SK-N-MC (cell line): ENCODE results near the gene RABIF.

Source experiments
- DNase-seq: peaks from one replicate; pipeline ENCODE4 v3.0.0-alpha.2; 2011; ENCODE audit warnings: low read depth, low spot score
- H3K27ac ChIP-seq: fragments of 200-600 bp; sonication (generic); 2 replicates; pipeline ENCODE4 v1.5.1; 2016; ENCODE audit warnings: mixed run types
- H3K36me3 ChIP-seq: fragments of 200-600 bp; sonication (generic); 2 replicates; pipeline ENCODE4 v1.6.1; 2017; ENCODE audit warnings: antibody characterized with exemption, low read length, mixed read lengths; ENCODE audit not compliant: insufficient read depth
- H3K4me3 ChIP-seq: fragments of 200-600 bp; sonication (generic); 2 replicates; pipeline ENCODE4 v1.5.1; 2016
- H3K9ac ChIP-seq: fragments of 200-600 bp; sonication (generic); 2 replicates; pipeline ENCODE4 v1.8.0; 2017; ENCODE audit warnings: mixed run types, mixed read lengths; ENCODE audit not compliant: insufficient read length
- H3K9me3 ChIP-seq: fragments of 200-600 bp; sonication (generic); 2 replicates; pipeline ENCODE4 v1.6.1; 2017; ENCODE audit warnings: low read depth, mild to moderate bottlenecking, antibody characterized with exemption, low read length, moderate library complexity, mixed read lengths
- EZH2 ChIP-seq: fragments of 200-600 bp; sonication (generic); IDR thresholded peaks from one replicate; pipeline ENCODE4 v1.6.1; 2017; ENCODE audit warnings: antibody characterized with exemption
- FOXP2 ChIP-seq: optimal IDR thresholded peaks from 2 replicates; pipeline ENCODE3; 2011; ENCODE audit warnings: mild to moderate bottlenecking, moderate library complexity; ENCODE audit not compliant: insufficient read depth; ENCODE audit errors: extremely low read length, control extremely low read depth
- POLR2AphosphoS5 ChIP-seq: IDR thresholded peaks from 2 replicates; pipeline ENCODE4 v1.6.1; 2012; ENCODE audit warnings: mild to moderate bottlenecking, low read depth, low read length, borderline replicate concordance

Gene RABIF

DNA sequence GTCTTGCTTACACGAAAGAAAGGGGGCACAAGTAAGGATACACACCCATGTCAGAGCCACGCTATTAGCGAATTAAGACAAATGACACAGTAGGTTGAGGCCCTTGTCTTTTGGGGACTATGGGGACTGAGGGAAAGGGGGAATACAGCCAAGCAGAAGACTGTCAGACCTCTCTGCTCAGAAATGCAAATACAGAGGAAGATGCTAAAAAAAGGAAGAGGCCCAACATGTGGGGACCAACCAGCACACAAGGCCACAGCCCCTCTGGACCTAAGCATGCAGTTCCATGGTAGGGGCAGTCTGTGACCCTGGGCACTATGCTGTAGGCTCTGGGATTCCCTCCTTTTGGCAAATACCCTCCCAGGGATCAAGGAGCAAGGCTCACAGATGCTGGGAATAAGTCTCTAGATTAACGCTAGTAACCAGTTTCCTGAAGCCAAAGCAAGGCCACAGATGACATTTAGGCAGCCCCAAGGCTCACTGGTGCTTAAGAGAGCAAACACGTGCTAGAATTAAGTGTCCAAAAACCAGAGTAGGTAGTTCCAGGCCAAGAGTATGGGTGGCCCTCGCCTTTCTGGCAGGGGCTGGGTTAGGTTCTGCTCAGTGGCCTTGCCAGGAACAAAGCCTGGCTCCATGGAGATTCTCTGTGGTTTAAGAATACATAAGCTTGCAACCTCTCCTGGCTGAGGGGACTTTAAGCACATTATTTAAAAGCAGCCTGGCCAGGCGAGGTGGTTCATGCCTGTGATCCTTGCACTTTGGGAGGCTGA, 38.2 kb downstream of the RABIF start:
- Histone ChIP-seq H3K9me3 (no peaks in the 10 kb centered on the region), H3K4me3 (no peak overlapping the region), H3K36me3 (no peaks in the 10 kb centered on the region), H3K9ac (no peak overlapping the region), H3K27ac (no peak overlapping the region)
- TF ChIP-seq POLR2AphosphoS5 (no peak), EZH2 (no peak)
- DNase-seq: no peak

DNA sequence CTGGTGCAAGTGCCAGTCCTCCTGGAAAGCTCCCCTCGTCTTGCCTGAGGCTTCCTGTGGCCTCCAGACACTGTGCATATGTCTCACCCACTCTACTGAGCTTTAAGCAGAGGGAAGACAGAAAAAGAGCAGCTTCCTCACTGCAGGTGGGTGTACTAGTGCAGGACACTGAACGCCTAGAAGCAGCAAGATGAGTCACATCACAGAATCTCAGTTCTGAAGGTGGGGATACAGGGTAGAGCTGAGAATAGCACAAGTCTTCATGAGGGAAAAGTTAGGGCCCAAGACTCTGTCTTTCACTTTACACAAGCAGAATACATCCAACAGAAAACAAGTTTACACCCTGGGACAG, 40.8 kb downstream of the RABIF start:
- no peak overlapping the region for H3K27ac ChIP-seq
- DNase-seq: no peak
- TF ChIP-seq FOXP2 (no peak), POLR2AphosphoS5 (no peak), EZH2 (no peak)
- H3K4me3 ChIP-seq: no peak overlapping the region
- H3K9me3 ChIP-seq: no peaks in the 10 kb centered on the region
- no peak overlapping the region for H3K9ac ChIP-seq
- no peaks in the 10 kb centered on the region for H3K36me3 ChIP-seq

DNA sequence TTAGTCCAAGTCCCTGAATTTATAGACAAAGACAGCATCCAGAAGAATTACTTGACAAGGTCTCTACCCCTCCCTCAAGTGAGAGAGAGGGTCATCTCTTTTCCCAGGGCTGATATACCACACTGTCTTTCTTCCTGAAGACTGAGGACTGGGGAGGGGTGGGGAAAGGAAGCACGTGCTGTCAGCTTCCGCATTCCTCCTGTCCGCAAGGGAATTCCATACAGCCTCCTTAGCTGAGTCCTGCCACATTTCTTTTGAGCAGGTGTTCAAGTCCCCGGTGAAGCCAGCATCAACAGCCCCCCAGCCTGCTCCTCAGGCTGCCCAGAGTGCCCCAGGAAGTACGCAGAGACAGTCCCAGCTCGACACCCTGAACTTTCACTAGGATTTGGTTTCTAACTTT, 44.0 kb downstream of the RABIF start:
- no peak overlapping the region for H3K9ac ChIP-seq
- no peak for DNase-seq
- TF ChIP-seq FOXP2 (no peak), POLR2AphosphoS5 (no peak), EZH2 (no peak)
- no peaks in the 10 kb centered on the region for H3K36me3 ChIP-seq
- no peak overlapping the region for H3K4me3 ChIP-seq
- H3K9me3 ChIP-seq: no peaks in the 10 kb centered on the region
- no peak overlapping the region for H3K27ac ChIP-seq

DNA sequence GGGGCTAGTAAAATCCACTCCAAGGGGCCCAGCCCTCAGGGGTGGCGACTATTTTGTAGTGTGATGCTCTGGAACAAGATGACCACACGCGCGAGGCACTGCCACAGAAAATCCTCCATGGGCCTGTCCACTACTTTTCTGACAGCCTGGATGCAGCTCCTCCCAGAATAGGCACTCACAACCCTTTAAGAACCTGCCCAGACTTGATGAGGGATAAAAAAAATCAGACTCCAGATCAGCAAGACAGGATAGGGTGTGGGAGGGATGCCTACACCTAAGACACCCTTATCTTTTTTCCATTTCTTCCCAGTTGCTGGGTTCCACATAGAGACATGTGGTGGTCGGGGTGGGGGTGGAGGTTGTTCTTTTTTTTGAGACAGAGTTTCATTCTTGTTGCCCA, 44.7 kb downstream of the RABIF start:
- Histone ChIP-seq H3K9me3 (no peaks in the 10 kb centered on the region), H3K9ac (no peak overlapping the region), H3K27ac (no peak overlapping the region), H3K36me3 (no peaks in the 10 kb centered on the region), H3K4me3 (no peak overlapping the region)
- TF ChIP-seq EZH2 (no peak), FOXP2 (no peak), POLR2AphosphoS5 (no peak)
- no peak for DNase-seq

DNA sequence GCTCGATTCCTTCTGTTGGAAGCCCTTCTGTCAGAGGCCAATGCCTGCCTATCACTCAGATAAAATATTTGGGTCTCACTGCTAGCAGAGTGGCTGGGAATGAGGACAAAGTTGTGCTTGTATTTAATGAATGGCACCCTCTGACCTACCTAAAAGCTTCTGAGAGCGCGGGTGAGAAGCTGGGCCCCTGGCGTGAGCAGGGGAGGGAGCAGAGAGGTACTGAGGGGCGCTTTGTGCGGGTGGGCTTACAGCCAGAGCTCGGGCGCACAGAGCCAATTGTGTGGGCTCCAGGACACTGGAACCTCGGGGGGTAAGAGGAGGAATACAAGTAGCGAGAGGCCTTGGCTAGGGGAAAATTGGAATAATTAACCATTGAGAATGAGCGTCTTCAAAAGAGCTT, 45.9 kb downstream of the RABIF start:
- TF ChIP-seq EZH2 (no peak), POLR2AphosphoS5 (no peak), FOXP2 (no peak)
- no peaks in the 10 kb centered on the region for H3K36me3 ChIP-seq
- no peaks in the 10 kb centered on the region for H3K9me3 ChIP-seq
- H3K4me3 ChIP-seq: no peak overlapping the region
- no peak overlapping the region for H3K27ac ChIP-seq
- DNase-seq: no peak
- no peak overlapping the region for H3K9ac ChIP-seq

DNA sequence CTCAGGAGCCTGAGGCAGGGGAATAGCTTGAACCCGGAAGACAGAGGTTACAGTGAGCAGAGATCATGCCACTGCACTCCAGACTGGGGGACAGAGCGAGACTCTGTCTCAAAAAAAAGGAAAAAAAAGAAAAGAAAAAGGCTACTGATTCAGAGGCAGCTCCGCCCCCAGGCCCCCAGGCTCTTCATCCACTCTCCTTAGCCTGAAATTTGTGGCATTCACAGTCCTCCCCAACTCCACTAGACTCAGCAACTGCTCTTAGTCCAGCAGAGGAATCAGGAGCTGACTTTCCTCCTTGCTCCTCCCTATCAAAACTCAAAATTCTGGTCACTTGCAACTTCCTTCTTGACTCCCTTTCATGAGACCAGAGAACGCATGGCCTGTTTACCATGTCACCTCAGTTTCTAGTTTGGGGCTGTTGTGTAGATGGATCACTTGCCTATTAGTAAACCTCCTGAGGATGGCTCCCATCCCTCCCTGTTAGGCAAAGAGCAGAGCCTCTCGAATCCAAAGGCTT, 51.1 kb downstream of the RABIF start:
- no peak overlapping the region for H3K9ac ChIP-seq
- no peak overlapping the region for H3K27ac ChIP-seq
- TF ChIP-seq POLR2AphosphoS5: no peak
- TF ChIP-seq FOXP2: no peak
- TF ChIP-seq EZH2: no peak
- no peak for DNase-seq
- no peak overlapping the region for H3K4me3 ChIP-seq
- H3K9me3 ChIP-seq: no peaks in the 10 kb centered on the region
- no peaks in the 10 kb centered on the region for H3K36me3 ChIP-seq

DNA sequence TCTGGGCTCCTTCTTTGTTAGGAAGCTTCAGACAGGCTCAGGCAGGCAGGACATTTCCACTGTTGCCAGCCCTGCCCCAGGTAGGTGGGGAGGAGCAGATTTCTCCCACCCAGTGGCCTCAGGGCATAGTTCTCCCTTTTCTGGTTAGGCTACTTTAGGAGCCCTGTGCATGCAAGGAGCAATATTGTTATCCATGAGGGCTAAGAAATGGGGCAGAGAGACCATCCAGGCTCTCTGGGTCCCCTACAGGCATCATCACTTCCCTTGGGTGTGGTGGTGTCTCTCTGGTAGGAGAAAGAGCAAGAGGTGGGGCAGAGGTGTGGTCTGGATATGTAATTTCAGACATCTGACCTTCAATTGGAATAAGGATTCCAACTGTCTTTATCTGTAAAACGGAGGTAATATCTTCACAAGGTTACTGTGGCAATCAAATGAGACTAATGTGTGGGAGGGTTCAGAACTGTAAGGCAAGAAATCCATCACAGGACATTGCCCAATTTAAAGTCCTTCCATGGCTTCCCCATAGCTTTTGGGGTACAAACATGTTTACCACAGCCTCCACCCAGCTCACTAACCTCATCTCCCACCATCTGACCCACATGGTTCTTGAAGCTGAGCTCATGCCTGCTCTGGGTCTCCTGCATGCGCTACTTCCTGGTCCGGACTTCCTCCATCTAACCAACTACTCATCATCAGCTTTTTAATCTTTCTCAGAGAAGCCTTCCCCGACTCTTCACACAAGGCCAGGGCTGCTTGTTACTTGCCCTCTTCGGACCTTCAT, 52.1 kb downstream of the RABIF start:
- no peak for DNase-seq
- Histone ChIP-seq H3K9ac (no peak overlapping the region), H3K27ac (no peak overlapping the region), H3K4me3 (no peak overlapping the region), H3K36me3 (no peaks in the 10 kb centered on the region), H3K9me3 (no peaks in the 10 kb centered on the region)
- TF ChIP-seq FOXP2 (no peak), EZH2 (no peak), POLR2AphosphoS5 (no peak)

DNA sequence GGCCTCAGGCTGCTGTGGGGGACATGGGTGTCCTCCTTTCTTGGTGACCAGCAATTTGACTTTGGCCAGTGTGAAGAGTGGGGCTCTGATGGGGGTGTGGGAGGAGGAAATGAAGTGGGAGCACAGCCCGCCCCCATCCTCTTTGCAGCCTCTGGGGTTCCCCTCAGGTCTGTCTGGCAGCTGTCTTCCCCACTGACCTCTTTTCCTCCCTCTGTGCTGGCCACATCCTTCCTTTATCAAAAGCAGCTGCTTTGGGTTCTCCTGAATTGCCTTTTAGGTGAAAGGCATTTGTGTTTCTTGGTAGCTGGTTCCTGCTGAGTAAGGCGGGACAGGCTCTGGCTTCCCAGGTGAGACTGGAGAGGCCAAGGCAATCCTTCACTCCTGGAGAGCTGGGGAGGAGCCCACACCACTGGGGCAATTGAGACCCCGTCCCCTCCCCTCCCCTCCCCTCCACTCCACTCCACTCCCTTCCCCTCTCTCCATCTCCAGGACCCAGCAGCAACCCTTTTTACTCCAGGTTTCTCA, 53.3 kb downstream of the RABIF start:
- Histone ChIP-seq H3K27ac (no peak overlapping the region), H3K9me3 (no peaks in the 10 kb centered on the region), H3K9ac (no peak overlapping the region), H3K36me3 (no peaks in the 10 kb centered on the region), H3K4me3 (no peak overlapping the region)
- no peak for DNase-seq
- no peak for TF ChIP-seq FOXP2
- no peak for TF ChIP-seq EZH2
- TF ChIP-seq POLR2AphosphoS5: no peak
